Fibroblast of pulmonary artery (primary cell): ENCODE measurements around the gene DNAH14.

Source experiments
- DNase-seq: peaks from one replicate; pipeline ENCODE4 v3.0.0-alpha.2; 2010; ENCODE audit warnings: low read depth
- H3K4me3 ChIP-seq: replicated peaks from 2 replicates; pipeline ENCODE4 v1.5.1; 2011; ENCODE audit warnings: low read depth, mild to moderate bottlenecking, control low read depth, low read length, moderate library complexity
- CTCF ChIP-seq: IDR thresholded peaks from 2 replicates; pipeline ENCODE4 v1.5.1; 2011; ENCODE audit warnings: mild to moderate bottlenecking, control low read depth, low read length, inconsistent platforms; ENCODE audit errors: missing control alignments

The DNAH14 gene

GRCh38 chr1:225412803-225413351 lies 483.4 kb downstream of the DNAH14 start:
- no peak for DNase-seq
- TF ChIP-seq CTCF, result no peak
- no peak overlapping the region for H3K4me3 ChIP-seq

GRCh38 chr1:225413708-225414375 lies 484.4 kb downstream of the DNAH14 start:
- no peak for DNase-seq
- TF ChIP-seq CTCF, result no peak
- no peak overlapping the region for H3K4me3 ChIP-seq

GRCh38 chr1:225415307-225415706 lies 485.8 kb downstream of the DNAH14 start:
- H3K4me3 ChIP-seq, result no peak overlapping the region
- no peak for DNase-seq
- no peak for TF ChIP-seq CTCF

GRCh38 chr1:225415967-225416745 lies 486.7 kb downstream of the DNAH14 start:
- H3K4me3 ChIP-seq, result no peak overlapping the region
- DNase-seq, result no peak
- TF ChIP-seq CTCF, result no peak

GRCh38 chr1:225418059-225418458 lies 488.6 kb downstream of the DNAH14 start:
- no peak overlapping the region for H3K4me3 ChIP-seq
- TF ChIP-seq CTCF, result no peak
- no peak for DNase-seq

- H3K4me3 ChIP-seq, result no peak overlapping the region
- DNase-seq, result no peak
- no peak for TF ChIP-seq CTCF
These were observed 489.1 kb downstream of the DNAH14 start for GRCh38 chr1:225418598-225418997.
